Central memory CD8-positive, alpha-beta T cell (primary cell): Measurements from ENCODE around the gene CD209.

ENCODE experiments used
- ATAC-seq: fragments of 150-1000 bp; cut with Tn5 transposase; replicated peaks from 2 replicates; pipeline ENCODE4 v1.10.0; 2022; ENCODE audit warnings: mild to moderate bottlenecking, moderate FRiP score, moderate number of reproducible peaks; ENCODE audit not compliant: poor library complexity, severe bottlenecking; ENCODE audit errors: extremely low read depth
- DNase-seq, 2 donors: peaks; one replicate each; pipeline ENCODE4 v3.0.0; 2021; ENCODE audit warnings: low spot score in 2 of 2
- H3K27ac Mint-ChIP-seq: one replicate; pipeline ENCODE4 v1.8.0; 2022; ENCODE audit warnings: low read depth, mild to moderate bottlenecking, moderate library complexity, mixed read lengths
- H3K27me3 Mint-ChIP-seq: one replicate; pipeline ENCODE4 v1.8.0; 2022; ENCODE audit warnings: mixed read lengths
- H3K36me3 Mint-ChIP-seq: one replicate; pipeline ENCODE4 v1.8.0; 2022; ENCODE audit warnings: mild to moderate bottlenecking, moderate library complexity, mixed read lengths; ENCODE audit not compliant: insufficient read depth
- H3K4me1 Mint-ChIP-seq: one replicate; pipeline ENCODE4 v1.8.0; 2022; ENCODE audit warnings: mixed read lengths
- H3K4me3 Mint-ChIP-seq: one replicate; pipeline ENCODE4 v1.8.0; 2022; ENCODE audit warnings: mild to moderate bottlenecking, moderate library complexity, mixed read lengths
- H3K9me3 Mint-ChIP-seq: one replicate; pipeline ENCODE4 v1.8.0; 2022; ENCODE audit warnings: mixed read lengths

Gene CD209

DNA sequence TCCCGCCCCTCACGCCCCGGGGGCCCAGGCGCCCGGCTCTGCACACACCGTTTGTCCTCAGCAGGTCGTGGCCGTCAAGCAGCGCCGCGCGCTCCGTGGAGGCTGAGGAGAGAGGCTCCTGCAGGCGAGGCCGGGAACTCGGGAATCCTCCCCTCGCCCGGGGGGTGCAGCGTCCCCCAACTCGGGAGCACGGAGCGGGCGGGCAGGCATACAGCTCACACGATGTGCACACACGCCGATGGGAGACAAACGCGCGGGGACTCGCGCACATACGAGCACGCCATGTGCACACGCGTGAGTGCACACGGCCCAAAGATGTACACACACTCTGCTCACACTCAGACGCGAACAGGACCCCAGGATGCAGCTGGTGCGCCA, 16.1 kb downstream of the CD209 start:
- Mint-ChIP-seq H3K27ac (no peak overlapping the region), H3K9me3 (no peaks in the 10 kb centered on the region), H3K4me3 (no peak overlapping the region), H3K36me3 (peaks cover 1% of the 10 kb centered on the region), H3K27me3 (peaks cover 81% of the 10 kb centered on the region), H3K4me1 (peaks cover 10% of the 10 kb centered on the region)
- ATAC-seq (no peak), DNase-seq (no peak)

- Mint-ChIP-seq H3K27ac (no peak overlapping the region), H3K4me1 (peaks cover 10% of the 10 kb centered on the region), H3K36me3 (peaks cover 1% of the 10 kb centered on the region), H3K27me3 (peaks cover 78% of the 10 kb centered on the region), H3K4me3 (peak overlapping the region; percentile 25), H3K9me3 (no peaks in the 10 kb centered on the region)
- no peak for ATAC-seq
- no peak for DNase-seq
Measured at GRCh38 chr19:7730286-7731217, 16.8 kb downstream of the CD209 start.

DNA sequence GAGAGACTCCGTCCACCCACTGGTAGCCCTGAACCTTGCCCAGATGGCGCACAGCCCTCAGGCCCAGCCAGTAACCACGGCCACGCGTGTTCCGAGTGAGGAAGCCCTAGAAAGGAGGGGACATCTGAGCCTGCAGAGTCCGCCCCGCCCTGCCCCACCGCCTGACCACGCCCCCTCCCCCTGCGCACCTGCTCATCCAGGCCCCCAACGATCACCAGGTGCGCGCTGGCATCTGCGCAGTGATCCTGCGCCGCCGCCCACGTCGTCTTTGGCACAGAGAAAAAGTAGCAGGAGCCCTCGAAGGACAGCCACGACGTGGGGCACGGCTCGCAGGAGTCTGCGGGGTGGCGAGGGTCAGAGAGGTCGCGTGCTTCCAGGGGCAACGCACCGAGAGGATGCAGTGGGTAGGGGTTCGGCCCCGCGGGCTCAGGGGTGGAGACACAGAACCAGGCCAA, 17.5 kb downstream of the CD209 start:
- Mint-ChIP-seq H3K9me3 (no peaks in the 10 kb centered on the region), H3K4me3 (peak overlapping the region; percentile 25), H3K36me3 (peaks cover 1% of the 10 kb centered on the region), H3K27ac (no peak overlapping the region), H3K27me3 (peaks cover 77% of the 10 kb centered on the region), H3K4me1 (peaks cover 10% of the 10 kb centered on the region)
- ATAC-seq (no peak), DNase-seq (no peak)

GRCh38 chr19:7729211-7729610, 18.1 kb downstream of the CD209 start:
- Mint-ChIP-seq H3K27ac (no peak overlapping the region), H3K4me3 (no peak overlapping the region), H3K4me1 (peaks cover 6% of the 10 kb centered on the region), H3K9me3 (no peaks in the 10 kb centered on the region), H3K36me3 (peaks cover 1% of the 10 kb centered on the region), H3K27me3 (peaks cover 71% of the 10 kb centered on the region)
- DNase-seq: no peak
- no peak for ATAC-seq

DNA sequence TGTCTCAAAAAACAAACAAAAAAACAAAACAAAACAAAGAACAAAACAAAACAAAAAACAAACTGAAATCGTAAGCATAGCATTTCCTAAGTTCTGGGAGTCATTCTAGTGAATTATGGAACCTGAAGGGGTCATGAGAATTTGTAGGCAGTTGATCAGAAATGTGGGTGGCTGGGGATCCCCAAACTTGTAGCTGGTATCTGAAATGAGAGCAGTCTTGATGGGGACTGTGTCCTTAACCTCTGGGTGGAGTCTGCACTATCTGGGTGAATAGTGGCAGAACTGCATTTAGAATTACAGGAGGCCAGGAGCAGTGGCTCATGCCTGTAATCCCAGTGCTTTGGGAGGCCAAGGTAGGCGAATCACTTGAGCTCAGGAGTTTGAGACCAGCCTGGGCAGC, 21.5 kb downstream of the CD209 start:
- Mint-ChIP-seq H3K9me3 (no peaks in the 10 kb centered on the region), H3K4me3 (no peak overlapping the region), H3K36me3 (peaks cover 3% of the 10 kb centered on the region), H3K27ac (no peak overlapping the region), H3K4me1 (peaks cover 4% of the 10 kb centered on the region), H3K27me3 (peaks cover 39% of the 10 kb centered on the region)
- DNase-seq: no peak
- ATAC-seq: no peak

GRCh38 chr19:7722231-7722651, 25.1 kb downstream of the CD209 start:
- no peak for ATAC-seq
- peaks cover 2% of the 10 kb centered on the region for H3K36me3 Mint-ChIP-seq

DNA sequence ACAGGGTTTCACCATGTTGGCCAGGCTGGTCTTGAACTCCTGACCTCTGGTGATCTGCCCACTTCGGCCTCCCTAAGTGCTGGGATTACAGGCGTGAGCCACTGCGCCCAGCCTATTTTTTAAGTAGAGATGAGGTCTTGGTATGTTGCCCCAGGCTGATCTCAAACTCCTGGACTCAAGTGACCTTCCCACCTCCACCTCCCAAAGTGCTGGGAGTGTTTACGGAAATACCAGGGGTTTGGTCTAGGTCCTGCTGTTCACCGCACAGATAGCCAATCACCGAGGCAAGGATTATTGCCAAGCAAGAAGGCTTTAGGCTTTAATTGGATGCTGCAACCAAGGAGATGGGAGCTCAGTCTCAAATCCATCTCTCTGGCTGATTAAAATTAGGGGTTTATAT, 27.0 kb downstream of the CD209 start:
- H3K27ac Mint-ChIP-seq: no peak overlapping the region
- no peak for DNase-seq
- ATAC-seq: no peak
- no peak overlapping the region for H3K4me3 Mint-ChIP-seq
- H3K27me3 Mint-ChIP-seq: no peaks in the 10 kb centered on the region
- H3K9me3 Mint-ChIP-seq: no peaks in the 10 kb centered on the region
- H3K4me1 Mint-ChIP-seq: no peaks in the 10 kb centered on the region
- H3K36me3 Mint-ChIP-seq: peaks cover 2% of the 10 kb centered on the region

More at GRCh38 chr19:7722231-7722651, 25.1 kb downstream of the CD209 start:
- H3K27ac Mint-ChIP-seq: no peak overlapping the region
- peaks cover 3% of the 10 kb centered on the region for H3K27me3 Mint-ChIP-seq
- DNase-seq: no peak
- no peaks in the 10 kb centered on the region for H3K9me3 Mint-ChIP-seq
- H3K4me3 Mint-ChIP-seq: no peak overlapping the region
- no peaks in the 10 kb centered on the region for H3K4me1 Mint-ChIP-seq

- H3K27me3 Mint-ChIP-seq: no peaks in the 10 kb centered on the region
- H3K36me3 Mint-ChIP-seq: peaks cover 2% of the 10 kb centered on the region
- no peaks in the 10 kb centered on the region for H3K4me1 Mint-ChIP-seq
- no peak overlapping the region for H3K4me3 Mint-ChIP-seq
- H3K9me3 Mint-ChIP-seq: no peaks in the 10 kb centered on the region
- ATAC-seq (no peak), DNase-seq (no peak)
- H3K27ac Mint-ChIP-seq: peak overlapping the region; percentile 46
Measured at GRCh38 chr19:7718668-7719067, 28.7 kb downstream of the CD209 start.

DNA sequence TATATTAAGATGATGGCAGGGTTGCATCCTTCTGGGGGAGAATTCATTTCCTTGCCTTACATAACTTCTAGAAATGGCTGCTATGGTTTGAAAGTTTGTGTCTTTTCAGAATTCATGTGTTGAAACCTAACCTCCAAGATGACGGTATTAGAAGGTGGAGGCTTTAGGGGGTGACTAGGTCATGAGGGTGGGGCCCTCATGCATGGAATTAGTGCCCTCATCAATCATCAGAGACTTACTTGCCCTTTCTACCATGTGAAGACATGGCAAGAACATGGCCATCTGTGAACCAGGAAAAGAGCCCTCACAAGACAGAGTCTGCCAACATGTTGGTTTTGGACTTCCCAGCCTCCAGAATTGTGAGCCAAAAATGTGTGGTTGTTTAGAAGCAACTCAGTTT, 30.6 kb downstream of the CD209 start:
- Mint-ChIP-seq H3K27ac (no peak overlapping the region), H3K9me3 (no peaks in the 10 kb centered on the region), H3K4me1 (no peaks in the 10 kb centered on the region), H3K36me3 (no peaks in the 10 kb centered on the region), H3K27me3 (no peaks in the 10 kb centered on the region), H3K4me3 (no peak overlapping the region)
- ATAC-seq (no peak), DNase-seq (no peak)

DNA sequence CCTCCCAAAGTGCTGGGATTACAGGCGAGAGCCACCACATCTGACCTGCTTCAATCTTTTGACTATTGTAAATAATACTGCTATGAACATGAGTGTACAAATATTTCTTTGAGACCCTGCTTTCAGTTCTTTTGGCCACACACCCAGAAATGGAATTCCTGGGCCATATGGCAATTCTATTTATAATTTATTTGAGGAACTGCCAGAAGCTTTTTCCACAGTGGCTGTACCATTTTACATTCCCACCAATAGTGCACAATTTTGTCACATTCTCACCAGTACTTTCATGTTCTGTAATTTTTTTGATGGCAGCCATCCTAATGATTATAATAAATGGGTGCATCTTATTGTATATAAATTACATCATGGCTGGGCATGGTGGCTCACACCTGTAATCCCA, 31.7 kb downstream of the CD209 start:
- Mint-ChIP-seq H3K4me3 (no peak overlapping the region), H3K27me3 (no peaks in the 10 kb centered on the region), H3K36me3 (no peaks in the 10 kb centered on the region), H3K27ac (no peak overlapping the region), H3K4me1 (no peaks in the 10 kb centered on the region), H3K9me3 (no peaks in the 10 kb centered on the region)
- no peak for DNase-seq
- no peak for ATAC-seq

GRCh38 chr19:7710616-7711015, 36.7 kb downstream of the CD209 start:
- no peaks in the 10 kb centered on the region for H3K9me3 Mint-ChIP-seq
- H3K4me1 Mint-ChIP-seq: peaks cover 22% of the 10 kb centered on the region
- H3K27me3 Mint-ChIP-seq: no peaks in the 10 kb centered on the region
- DNase-seq: no peak
- no peaks in the 10 kb centered on the region for H3K36me3 Mint-ChIP-seq
- no peak for ATAC-seq
- no peak overlapping the region for H3K4me3 Mint-ChIP-seq
- no peak overlapping the region for H3K27ac Mint-ChIP-seq

DNA sequence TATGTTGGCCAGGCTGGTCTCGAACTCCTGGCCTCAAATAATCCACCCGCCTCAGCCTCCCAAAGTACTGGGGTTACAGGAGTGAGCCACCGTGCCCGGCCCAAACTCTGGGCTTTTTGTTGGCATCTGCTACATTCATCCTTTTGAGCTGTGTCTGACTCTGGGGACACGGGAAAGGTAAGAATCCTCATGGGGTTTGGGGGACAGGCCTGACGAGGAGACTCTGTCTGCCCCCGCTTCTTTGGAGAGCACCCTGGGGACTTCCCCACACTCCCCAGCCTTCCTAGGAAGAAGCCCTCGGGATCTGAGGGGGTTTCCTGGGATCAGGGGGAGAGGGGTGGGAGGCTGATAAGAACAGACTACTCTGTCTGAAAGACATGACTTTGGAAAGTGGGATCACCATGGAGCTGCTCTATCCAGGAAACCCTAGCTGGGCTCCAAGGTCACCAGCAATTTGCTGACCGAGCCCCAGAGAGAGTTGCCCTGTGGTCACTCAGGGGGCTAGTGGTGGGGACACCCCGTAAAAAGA, 37.3 kb downstream of the CD209 start:
- Mint-ChIP-seq H3K4me1 (peaks cover 26% of the 10 kb centered on the region), H3K27ac (no peak overlapping the region), H3K27me3 (no peaks in the 10 kb centered on the region), H3K9me3 (no peaks in the 10 kb centered on the region), H3K36me3 (no peaks in the 10 kb centered on the region), H3K4me3 (no peak overlapping the region)
- DNase-seq (no peak), ATAC-seq (no peak)

DNA sequence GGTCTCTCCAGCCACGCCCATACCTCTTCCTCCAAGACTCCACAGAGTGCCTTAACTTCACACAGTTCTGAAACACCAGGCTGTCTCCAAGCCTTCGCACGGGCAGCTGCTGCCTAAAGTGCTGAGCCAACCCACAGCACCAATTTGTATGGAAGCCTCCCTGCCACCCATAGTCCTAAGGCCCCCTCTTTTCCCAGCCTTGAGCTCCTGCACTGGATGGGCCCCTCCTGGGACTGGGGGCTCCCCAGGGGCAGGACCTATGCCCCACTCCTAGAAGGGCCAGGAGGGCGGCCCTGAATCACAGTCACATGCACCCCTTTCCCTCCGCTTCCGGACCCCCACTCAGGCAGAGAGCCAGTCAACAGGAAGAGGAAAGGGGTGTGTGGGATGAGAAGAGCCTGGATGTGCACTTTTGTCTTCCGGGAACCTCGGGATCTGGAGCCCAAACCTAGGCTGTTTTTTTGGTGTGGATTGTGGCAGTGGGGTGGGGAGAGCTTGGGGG, 40.3 kb downstream of the CD209 start:
- peaks cover 26% of the 10 kb centered on the region for H3K4me1 Mint-ChIP-seq
- peak overlapping the region; percentile 93 for H3K27ac Mint-ChIP-seq
- H3K4me3 Mint-ChIP-seq: peak overlapping the region; percentile 58

More for the DNA sequence above, 40.3 kb downstream of the CD209 start:
- ATAC-seq (no peak), DNase-seq (no peak)
- H3K36me3 Mint-ChIP-seq: no peaks in the 10 kb centered on the region
- H3K9me3 Mint-ChIP-seq: no peaks in the 10 kb centered on the region
- H3K27me3 Mint-ChIP-seq: no peaks in the 10 kb centered on the region
